RWPE1 (cell line): ENCODE measurements around the gene KY.

Experiments
- CTCF ChIA-PET: fragments of 350-600 bp; sonication (Branson Sonifier 250); formaldehyde crosslinking; extraction: SDS; loops from one replicate; lab custom pipeline; 2021; lab: Yijun Ruan, JAX
- POLR2A ChIA-PET: fragments of 400-600 bp; formaldehyde crosslinking; extraction: SDS; loops from one replicate; lab custom pipeline; 2020; ENCODE audit warnings: antibody characterized with exemption; ENCODE audit not compliant: low non-redundant PET; lab: Yijun Ruan, JAX
- DNase-seq: peaks from one replicate; pipeline ENCODE4 v3.0.0; 2012; ENCODE audit warnings: low spot score
- H3K27ac ChIP-seq: fragments of 450-650 bp; 2 replicates; pipeline ENCODE4 v1.5.1; 2017
- CTCF ChIP-seq: fragments of 450-650 bp; conservative IDR thresholded peaks from 2 replicates; pipeline ENCODE4 v1.5.1; 2017; ENCODE audit warnings: low read depth, mild to moderate bottlenecking

The KY gene

DNA sequence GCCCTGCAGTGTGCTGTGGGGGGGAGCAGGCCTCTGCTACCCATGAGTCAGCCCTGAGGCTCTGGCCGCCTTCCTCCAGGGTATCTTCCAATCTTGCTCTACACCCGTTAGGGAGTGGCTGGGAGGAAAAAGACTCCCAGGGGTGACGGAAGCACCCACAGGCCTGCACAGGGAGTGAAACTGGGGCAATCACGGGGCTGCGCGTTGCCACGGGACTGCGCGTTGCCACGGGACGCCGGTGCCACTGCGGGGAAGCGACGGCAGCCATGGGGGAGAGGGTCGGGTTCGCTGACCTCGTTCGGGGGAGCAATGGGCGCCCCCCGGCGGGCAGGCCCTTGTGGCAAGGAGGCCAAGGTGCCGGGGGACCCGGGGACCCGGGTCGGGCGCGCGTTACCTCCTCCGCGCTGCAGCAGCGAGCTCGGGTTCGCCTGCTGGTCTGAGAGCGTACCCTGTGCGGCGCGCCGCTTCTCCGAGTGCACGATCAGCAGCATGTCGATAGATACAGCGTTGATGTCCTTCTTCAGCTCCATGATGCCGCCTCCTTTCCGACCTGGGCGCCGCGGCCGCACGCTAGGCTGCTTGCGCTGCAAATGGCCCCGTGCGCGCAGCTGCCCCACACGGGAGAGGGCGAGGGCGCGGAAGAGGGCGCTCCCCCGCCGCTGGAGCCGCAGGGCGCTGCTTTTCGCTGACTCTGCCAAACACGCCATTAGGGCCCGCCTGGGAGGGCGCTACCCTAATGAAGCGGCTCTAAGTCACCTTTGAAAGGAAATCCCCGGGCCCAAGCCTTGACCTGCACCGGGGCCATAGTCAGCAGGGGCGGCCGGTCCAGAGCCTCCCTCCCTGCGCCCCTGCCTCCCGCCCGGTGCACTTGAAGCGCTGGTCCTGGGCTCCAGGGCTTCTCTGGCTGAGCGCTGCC is at the start of gene KY:
TSS of gene KY (minus strand) at position 592 of the 916 bp plus-strand sequence. CDS start at position 530, 62 bp downstream.
- TF ChIP-seq CTCF = no peak
- no peak within 1 kb of the TSS for H3K27ac ChIP-seq
- POLR2A ChIA-PET = no interaction called here
- CTCF ChIA-PET = interaction anchor here (0.6 kb wide), 2 partner anchors 39 to 97 kb away, joined by 3 to 6 read pairs; no protein-coding TSS in a partner anchor
- no peak for DNase-seq

GRCh38 chr3:134699721-134700120 is 48.9 kb upstream of the KY start:
- no peak for DNase-seq
- CTCF ChIA-PET = no interaction called here
- no peak overlapping the region for H3K27ac ChIP-seq
- POLR2A ChIA-PET = no interaction called here
- TF ChIP-seq CTCF = no peak

GRCh38 chr3:134699141-134699711 is 48.4 kb upstream of the KY start:
- TF ChIP-seq CTCF = no peak
- CTCF ChIA-PET = no interaction called here
- POLR2A ChIA-PET = no interaction called here
- no peak for DNase-seq
- H3K27ac ChIP-seq = no peak overlapping the region

DNA sequence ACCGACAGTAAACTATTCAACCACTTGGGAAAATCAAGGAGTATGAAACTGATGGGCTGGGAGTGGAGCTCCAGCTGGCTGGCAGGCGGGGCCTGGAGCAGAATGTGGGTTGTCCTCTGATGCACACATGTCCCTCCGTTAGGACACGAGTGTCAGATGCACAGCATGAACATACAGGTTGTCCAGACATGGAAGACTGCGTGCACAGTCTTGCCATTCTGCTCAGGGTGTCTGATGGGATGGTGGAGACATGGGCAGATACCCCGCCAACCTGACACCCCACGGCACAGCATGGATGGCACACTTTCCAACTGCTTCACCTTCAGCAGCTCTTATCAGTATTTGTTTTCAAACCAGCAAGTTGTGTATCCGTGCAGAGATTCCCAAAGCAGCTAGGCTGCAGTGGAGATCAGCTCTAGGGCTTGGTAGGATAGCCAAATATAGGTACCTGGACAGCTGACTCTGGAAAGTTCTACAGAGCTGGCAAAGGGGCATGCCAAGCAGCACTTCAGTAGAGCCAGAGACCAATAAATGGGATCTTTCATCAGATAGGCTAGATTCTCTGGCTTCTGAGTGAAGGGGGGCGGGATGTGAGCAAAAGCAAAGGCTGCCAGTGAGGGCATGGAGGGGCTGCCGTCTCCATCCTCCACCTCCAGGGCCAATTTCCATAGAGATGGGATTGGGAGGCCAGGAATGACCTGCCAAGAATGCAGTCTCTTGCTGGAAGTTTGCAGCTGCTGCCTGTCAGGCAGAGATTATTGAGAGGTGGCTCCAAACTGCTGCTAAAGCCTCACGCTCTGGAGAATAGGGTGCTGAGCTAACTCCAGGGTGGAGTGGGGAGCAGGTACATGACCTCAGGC is 47.2 kb upstream of the KY start:
- DNase-seq = no peak
- POLR2A ChIA-PET = no interaction called here
- H3K27ac ChIP-seq = no peak overlapping the region
- no peak for TF ChIP-seq CTCF
- CTCF ChIA-PET = no interaction called here

DNA sequence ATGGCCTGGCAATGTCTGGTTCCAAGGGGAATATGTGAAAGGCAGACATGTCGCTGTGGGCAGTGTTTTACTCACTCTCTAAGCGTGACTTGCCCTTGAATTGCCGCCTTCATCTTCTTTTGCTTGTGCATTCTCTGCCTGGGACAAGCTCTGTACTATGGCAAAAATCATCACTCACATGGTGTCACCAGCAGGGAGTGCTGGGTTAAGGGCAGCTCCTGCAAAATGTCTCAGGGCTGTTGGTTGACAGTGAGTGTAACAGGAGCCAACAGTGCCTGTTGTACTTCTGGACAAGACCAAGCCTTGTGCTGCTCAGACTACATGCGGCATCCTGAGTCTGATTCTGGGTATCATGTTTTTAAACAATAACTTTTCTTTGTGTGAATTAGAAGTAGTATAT is 45.3 kb upstream of the KY start:
- ChIA-PET CTCF (interaction anchor here (0.6 kb wide), 1 partner anchor 95 kb away, joined by 3 read pairs; no protein-coding TSS in a partner anchor), POLR2A (no interaction called here)
- no peak overlapping the region for H3K27ac ChIP-seq
- no peak for DNase-seq
- no peak for TF ChIP-seq CTCF

DNA sequence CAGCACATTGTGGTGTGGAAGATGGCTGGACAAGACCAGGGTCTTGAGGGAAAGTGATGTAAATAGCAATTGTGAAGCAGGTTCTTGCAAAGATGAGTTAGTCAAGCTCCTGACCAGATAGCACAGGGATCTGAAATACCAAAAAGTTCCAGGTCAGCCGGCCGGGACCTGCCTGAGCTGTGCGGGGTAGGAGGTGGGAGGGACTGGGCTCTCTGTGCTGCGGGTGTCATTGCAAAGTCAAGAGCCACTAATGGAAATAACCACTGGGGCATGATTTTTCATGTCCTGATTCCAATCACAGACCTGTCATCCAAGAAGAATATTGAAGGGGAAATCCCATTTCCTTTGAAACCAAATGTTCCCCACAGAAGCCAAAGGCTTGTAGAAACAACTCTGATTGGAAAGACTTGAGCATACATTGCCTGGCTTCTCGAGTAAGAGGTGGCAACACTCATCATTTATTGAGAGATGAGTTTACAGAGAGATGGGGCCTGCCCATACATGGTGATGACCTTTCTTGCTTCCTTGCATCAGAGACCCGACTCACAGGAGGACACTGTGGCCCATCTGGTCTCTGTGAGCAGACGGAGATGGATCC is 44.2 kb upstream of the KY start:
- ChIA-PET CTCF (no interaction called here), POLR2A (no interaction called here)
- no peak for TF ChIP-seq CTCF
- H3K27ac ChIP-seq = no peak overlapping the region
- DNase-seq = no peak
